Fibroblast of the aortic adventitia (primary cell): ENCODE data around the gene ZMYND10. TPM values are rescaled to one million over a fixed set of nuclear protein-coding genes. Genes with fewer than 3 reads are reported as not detected.

Experiments used
- DNase-seq: peaks from one replicate; pipeline ENCODE4 v3.0.0-alpha.2; 2010; ENCODE audit warnings: low read depth
- H3K4me3 ChIP-seq: 2 replicates; pipeline ENCODE4 v1.5.1; 2011; ENCODE audit warnings: low read depth, mild to moderate bottlenecking, control low read depth, low read length, moderate library complexity
- CTCF ChIP-seq: IDR thresholded peaks from 2 replicates; pipeline ENCODE4 v1.5.1; 2011; ENCODE audit warnings: mild to moderate bottlenecking, low read length, control low read depth, inconsistent platforms; ENCODE audit not compliant: insufficient read depth
- total RNA-seq: library from RNA; depleted of rRNA; stranded (reverse); fragments of >200 nt; gene quantifications from 2 replicates; pipeline ENCODE4 v1.2.3, GENCODE V29; 2012; ENCODE audit warnings: low replicate concordance

Gene ZMYND10
- total RNA-seq, 1 donor: 0.81 TPM

DNA sequence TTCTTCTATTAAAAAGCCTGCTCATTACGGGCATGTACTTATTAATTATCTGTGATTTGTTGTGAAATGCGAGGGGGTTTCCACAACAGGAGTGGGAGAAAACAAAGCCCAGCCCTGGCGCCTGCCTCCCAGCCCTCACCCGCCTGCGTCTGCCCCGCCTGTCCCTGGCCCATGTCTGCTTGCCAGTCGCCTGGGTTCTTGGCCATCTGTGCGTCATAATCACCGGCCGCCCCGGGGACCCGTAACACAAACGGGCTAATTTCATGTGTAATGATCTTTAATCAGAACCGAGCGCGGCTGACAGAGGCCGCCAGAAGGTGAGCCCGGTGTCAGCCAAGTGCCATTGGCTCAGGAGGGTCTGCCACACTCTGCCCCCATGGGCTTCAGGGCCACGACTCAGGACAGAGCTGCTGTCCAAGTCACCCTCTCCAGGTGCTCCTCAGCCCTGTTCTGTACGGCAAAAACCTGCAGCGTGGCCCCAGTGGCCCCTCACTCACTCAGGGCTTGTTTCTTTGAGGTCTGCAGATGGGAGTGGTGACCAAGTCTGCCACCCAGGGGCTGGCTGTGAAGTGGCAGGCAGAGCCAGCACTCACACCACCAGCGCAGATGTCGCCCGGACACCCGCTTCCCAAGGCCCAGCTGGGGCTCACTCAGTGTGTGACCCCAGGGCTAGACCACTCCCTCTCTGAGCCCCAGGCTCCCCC lies 42.6 kb upstream of the ZMYND10 start:
- TF ChIP-seq CTCF: no peak
- no peak overlapping the region for H3K4me3 ChIP-seq
- DNase-seq: no peak

- no peak overlapping the region for H3K4me3 ChIP-seq
- no peak for DNase-seq
- no peak for TF ChIP-seq CTCF
Measured at GRCh38 chr3:50385754-50386153, 40.2 kb upstream of the ZMYND10 start.

- no peak overlapping the region for H3K4me3 ChIP-seq
- DNase-seq: no peak
- no peak for TF ChIP-seq CTCF
Measured at GRCh38 chr3:50383750-50384149, 38.2 kb upstream of the ZMYND10 start.

DNA sequence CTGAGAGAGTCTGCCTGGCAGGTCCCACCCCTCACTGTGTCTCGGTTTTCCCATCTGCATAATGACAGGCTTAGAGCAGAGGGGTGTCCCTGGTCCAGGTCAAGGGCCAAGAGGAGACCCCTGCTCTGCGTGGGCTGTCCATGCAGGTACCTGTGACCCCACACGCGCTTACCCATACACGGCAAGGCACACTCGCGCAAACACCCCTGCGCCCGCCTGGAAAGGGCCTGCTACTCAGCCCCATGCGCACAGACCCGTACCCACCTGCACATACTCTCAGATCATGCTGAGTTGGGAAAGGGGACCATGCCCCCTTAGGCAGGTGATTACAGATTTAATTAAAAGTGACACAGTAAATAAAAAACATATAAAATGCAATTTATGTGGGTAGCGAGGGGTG lies 37.2 kb upstream of the ZMYND10 start:
- no peak overlapping the region for H3K4me3 ChIP-seq

DNA sequence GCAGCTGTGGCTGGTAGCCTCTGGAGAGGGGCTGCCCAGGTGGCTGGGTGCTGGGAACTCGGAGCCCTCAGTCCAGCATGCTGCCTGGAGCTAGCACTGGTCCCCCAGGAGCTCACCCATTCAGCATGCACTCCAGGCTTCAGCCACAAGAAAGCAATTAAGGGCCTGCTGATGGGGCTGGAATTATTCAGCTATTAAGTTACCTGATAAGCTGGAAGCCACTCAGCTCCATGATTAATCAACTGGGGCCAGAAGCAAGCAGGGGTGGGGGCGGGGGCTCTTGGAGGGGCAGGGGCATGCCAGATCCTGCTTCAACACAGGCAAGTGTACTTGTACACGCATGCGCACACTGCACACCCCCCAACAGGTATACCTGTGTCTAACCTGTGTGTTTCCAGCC lies 35.9 kb upstream of the ZMYND10 start:
- no peak overlapping the region for H3K4me3 ChIP-seq
- no peak for DNase-seq
- no peak for TF ChIP-seq CTCF

More for the DNA sequence above, 37.2 kb upstream of the ZMYND10 start:
- no peak for DNase-seq
- no peak for TF ChIP-seq CTCF

GRCh38 chr3:50380405-50381085 lies 35.0 kb upstream of the ZMYND10 start:
- no peak for DNase-seq
- H3K4me3 ChIP-seq: no peak overlapping the region
- no peak for TF ChIP-seq CTCF
